ENCODE data around the gene CASP2.
A peak's percentile ranks its signal among the peaks of the same experiment; 100 is the strongest.
"Not testable (repeated sequence)": the region's sequence is repeated elsewhere in the genome, so short reads cannot be mapped to it uniquely, and the experiment has no call there.

The CASP2 gene

GRCh38 chr7:143287935-143288826, at the start of gene CASP2:
Gene CASP2 (plus strand): TSS chr7:143288351. CDS start chr7:143288456, 105 bp downstream.
- peak; percentile 100 for DNase-seq

GRCh38 chr7:143239813-143240212, 48.3 kb upstream of the CASP2 start:
- DNase-seq, result no peak

- DNase-seq, result peak; percentile 76
Measured at GRCh38 chr7:143240291-143241168, 47.6 kb upstream of the CASP2 start.

GRCh38 chr7:143242306-143242705, 45.8 kb upstream of the CASP2 start:
- DNase-seq, result no peak

GRCh38 chr7:143243111-143243510, 45.0 kb upstream of the CASP2 start:
- no peak for DNase-seq

- DNase-seq, result no peak
Measured at GRCh38 chr7:143243614-143244013, 44.5 kb upstream of the CASP2 start.

- no peak for DNase-seq
Measured at GRCh38 chr7:143244321-143244720, 43.8 kb upstream of the CASP2 start.

- DNase-seq, result no peak
Measured at GRCh38 chr7:143245123-143245522, 43.0 kb upstream of the CASP2 start.

GRCh38 chr7:143247372-143247771, 40.8 kb upstream of the CASP2 start:
- DNase-seq, result no peak

GRCh38 chr7:143248761-143249354, 39.3 kb upstream of the CASP2 start:
- no peak for DNase-seq

GRCh38 chr7:143250199-143250598, 38.0 kb upstream of the CASP2 start:
- DNase-seq, result no peak

GRCh38 chr7:143250822-143251221, 37.3 kb upstream of the CASP2 start:
- no peak for DNase-seq

GRCh38 chr7:143252006-143252405, 36.1 kb upstream of the CASP2 start:
- DNase-seq, result no peak

GRCh38 chr7:143255564-143255963, 32.6 kb upstream of the CASP2 start:
- no peak for DNase-seq

GRCh38 chr7:143256325-143256724, 31.8 kb upstream of the CASP2 start:
- no peak for DNase-seq

GRCh38 chr7:143256932-143257331, 31.2 kb upstream of the CASP2 start:
- no peak for DNase-seq

- no peak for DNase-seq
Measured at GRCh38 chr7:143257501-143257900, 30.6 kb upstream of the CASP2 start.

- peak; percentile 34 for DNase-seq
Measured at GRCh38 chr7:143258831-143259230, 29.3 kb upstream of the CASP2 start.

GRCh38 chr7:143259765-143260164, 28.4 kb upstream of the CASP2 start:
- no peak for DNase-seq

GRCh38 chr7:143261901-143262300, 26.2 kb upstream of the CASP2 start:
- no peak for DNase-seq

- peak; percentile 81 for DNase-seq
Measured at GRCh38 chr7:143263266-143264195, 24.6 kb upstream of the CASP2 start, which contains the start of gene GSTK1. Gene GSTK1 (plus strand): TSS chr7:143263441. CDS start chr7:143263514, 73 bp downstream.

- DNase-seq, result not testable (repeated sequence)
Measured at GRCh38 chr7:143264196-143264568, 24.0 kb upstream of the CASP2 start.

All from CD4-positive, alpha-beta T cell treated with Interleukin-15 for 1 hour (primary cell).